SH-SY5Y (cell line): ENCODE data around the gene ZNF24.

Experiments
- GATA2 ChIP-seq: IDR thresholded peaks from 2 replicates; pipeline ENCODE4 v1.6.1; 2011; ENCODE audit warnings: mild to moderate bottlenecking, low read depth, low read length
- GATA3 ChIP-seq: IDR thresholded peaks from 2 replicates; pipeline ENCODE4 v1.6.1; 2011; ENCODE audit warnings: low read depth, mild to moderate bottlenecking, low read length, moderate library complexity

- TF ChIP-seq GATA2 (no peak), GATA3 (no peak)
Observed at GRCh38 chr18:35284841-35285240, 59.4 kb downstream of the ZNF24 start.
